Mesendoderm (in vitro differentiated cells): ENCODE measurements around the gene SLC1A2.

Source experiments
- DNase-seq: peaks from one replicate; pipeline ENCODE4 v3.0.0; 2013
- H2AK5ac ChIP-seq: 2 replicates; pipeline ENCODE4 v1.6.1; 2013; ENCODE audit warnings: low read length, inconsistent platforms
- H2BK120ac ChIP-seq: 2 replicates; pipeline ENCODE4 v1.6.1; 2013; ENCODE audit warnings: low read depth, mild to moderate bottlenecking, low read length, moderate library complexity, mixed read lengths
- H2BK15ac ChIP-seq: replicated peaks from 2 replicates; pipeline ENCODE4 v1.6.1; 2013; ENCODE audit warnings: low read depth, mild to moderate bottlenecking, moderate library complexity
- H2BK5ac ChIP-seq: 2 replicates; pipeline ENCODE4 v1.6.1; 2013; ENCODE audit warnings: low read length, inconsistent platforms
- H3K18ac ChIP-seq: 2 replicates; pipeline ENCODE4 v1.6.1; 2013; ENCODE audit warnings: mild to moderate bottlenecking, low read length, mixed read lengths
- H3K23ac ChIP-seq: one replicate; pipeline ENCODE4 v1.6.1; 2013; ENCODE audit warnings: low read length
- H3K27ac ChIP-seq: 2 replicates; pipeline ENCODE4 v1.5.1; 2013; ENCODE audit warnings: low read depth, mild to moderate bottlenecking, inconsistent platforms, low read length, moderate library complexity
- H3K27me3 ChIP-seq: 2 replicates; pipeline ENCODE4 v1.6.1; 2013; ENCODE audit warnings: low read length, control low read depth, mild to moderate bottlenecking, inconsistent platforms; ENCODE audit not compliant: insufficient read depth, poor library complexity
- H3K36me3 ChIP-seq: 2 replicates; pipeline ENCODE4 v1.6.1; 2013; ENCODE audit warnings: low read length, inconsistent platforms; ENCODE audit not compliant: control insufficient read depth, insufficient read depth
- H3K4ac ChIP-seq: one replicate; pipeline ENCODE4 v1.6.1; 2013; ENCODE audit warnings: low read depth, mild to moderate bottlenecking, low read length, moderate library complexity
- H3K4me1 ChIP-seq: 2 replicates; pipeline ENCODE4 v1.6.1; 2013; ENCODE audit warnings: low read depth, low read length, inconsistent platforms; ENCODE audit not compliant: control insufficient read depth
- H3K4me2 ChIP-seq: 2 replicates; pipeline ENCODE4 v1.6.1; 2013; ENCODE audit warnings: low read length
- H3K4me3 ChIP-seq: 2 replicates; pipeline ENCODE4 v1.5.1; 2013; ENCODE audit warnings: mild to moderate bottlenecking, low read length
- H3K56ac ChIP-seq: one replicate; pipeline ENCODE4 v1.6.1; 2013; ENCODE audit warnings: low read length
- H3K79me1 ChIP-seq: 2 replicates; pipeline ENCODE4 v1.6.1; 2013; ENCODE audit warnings: low read length, inconsistent platforms
- H3K79me2 ChIP-seq: 2 replicates; pipeline ENCODE4 v1.6.1; 2013; ENCODE audit warnings: mild to moderate bottlenecking, low read length; ENCODE audit not compliant: control insufficient read depth, insufficient read depth
- H3K9ac ChIP-seq: 2 replicates; pipeline ENCODE4 v1.6.1; 2013; ENCODE audit warnings: low read length, inconsistent platforms
- H4K5ac ChIP-seq: one replicate; pipeline ENCODE4 v1.6.1; 2013; ENCODE audit warnings: low read length
- H4K8ac ChIP-seq: one replicate; pipeline ENCODE4 v1.6.1; 2013; ENCODE audit warnings: low read depth, mild to moderate bottlenecking, control low read depth, low read length, moderate library complexity
- WGBS: extraction: QIAGEN DNeasy Blood & Tissue Kit; methylation state at CpG from one replicate; pipeline ENCODE4 v1.1.7; 2013; ENCODE audit warnings: low lambda C conversion rate, missing lambda C conversion rate; ENCODE audit not compliant: insufficient coverage; ENCODE audit errors: extremely low coverage; 5-methylcytosine and 5-hydroxymethylcytosine counted together

Gene SLC1A2

DNA sequence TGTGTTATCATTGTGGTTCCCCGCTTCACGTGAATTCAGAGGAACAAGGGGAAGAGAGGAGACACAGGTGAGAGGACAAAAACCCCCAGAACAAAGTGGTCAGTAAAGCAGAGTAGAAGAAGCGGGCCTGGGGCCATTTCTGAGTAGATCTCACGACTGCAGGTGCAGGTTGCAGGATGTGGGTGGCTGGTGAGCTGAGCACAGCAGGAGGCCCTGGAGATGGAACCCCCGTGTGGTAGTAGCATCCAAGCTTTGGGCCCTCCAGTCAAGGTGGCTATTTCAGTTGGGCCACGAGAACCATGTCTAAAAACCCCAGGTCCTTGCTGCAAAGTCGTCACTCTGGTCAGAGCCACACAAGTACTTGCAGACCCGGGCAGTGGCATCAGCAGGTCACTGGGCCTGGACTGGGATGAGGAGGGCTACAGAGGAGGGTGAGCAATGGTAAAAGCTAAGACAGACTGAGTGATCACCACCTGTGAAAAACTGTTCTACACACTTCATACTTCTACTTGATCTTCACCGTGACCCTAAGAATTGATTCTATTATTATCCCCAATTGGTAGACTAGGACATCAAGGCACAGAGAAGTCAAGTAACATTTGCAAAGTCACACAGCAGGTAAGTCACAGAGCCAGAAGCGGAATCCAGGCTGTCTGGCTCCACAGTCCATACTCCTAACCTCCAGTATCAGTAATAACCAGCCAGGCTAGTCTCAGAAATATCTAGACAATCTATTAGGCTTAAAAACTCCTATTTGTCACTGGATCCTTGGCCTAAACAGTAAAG, 43.8 kb downstream of the SLC1A2 start:
- H3K4me1 ChIP-seq: no peaks in the 10 kb centered on the region
- H2BK120ac ChIP-seq: no peak overlapping the region
- no peak overlapping the region for H3K56ac ChIP-seq
- no peak for DNase-seq
- WGBS: no CpG with 5 or more reads among the region's 10 CpGs
- H3K23ac ChIP-seq: no peak overlapping the region
- no peaks in the 10 kb centered on the region for H3K79me2 ChIP-seq
- H3K79me1 ChIP-seq: no peaks in the 10 kb centered on the region
- no peak overlapping the region for H4K5ac ChIP-seq
- no peaks in the 10 kb centered on the region for H3K36me3 ChIP-seq
- H2BK15ac ChIP-seq: no peak overlapping the region
- H3K18ac ChIP-seq: no peak overlapping the region
- H3K4ac ChIP-seq: no peak overlapping the region
- no peaks in the 10 kb centered on the region for H3K27me3 ChIP-seq
- no peak overlapping the region for H4K8ac ChIP-seq
- H3K4me2 ChIP-seq: no peak overlapping the region
- H2AK5ac ChIP-seq: no peak overlapping the region
- no peak overlapping the region for H3K4me3 ChIP-seq
- no peak overlapping the region for H3K9ac ChIP-seq
- no peak overlapping the region for H3K27ac ChIP-seq
- no peak overlapping the region for H2BK5ac ChIP-seq

DNA sequence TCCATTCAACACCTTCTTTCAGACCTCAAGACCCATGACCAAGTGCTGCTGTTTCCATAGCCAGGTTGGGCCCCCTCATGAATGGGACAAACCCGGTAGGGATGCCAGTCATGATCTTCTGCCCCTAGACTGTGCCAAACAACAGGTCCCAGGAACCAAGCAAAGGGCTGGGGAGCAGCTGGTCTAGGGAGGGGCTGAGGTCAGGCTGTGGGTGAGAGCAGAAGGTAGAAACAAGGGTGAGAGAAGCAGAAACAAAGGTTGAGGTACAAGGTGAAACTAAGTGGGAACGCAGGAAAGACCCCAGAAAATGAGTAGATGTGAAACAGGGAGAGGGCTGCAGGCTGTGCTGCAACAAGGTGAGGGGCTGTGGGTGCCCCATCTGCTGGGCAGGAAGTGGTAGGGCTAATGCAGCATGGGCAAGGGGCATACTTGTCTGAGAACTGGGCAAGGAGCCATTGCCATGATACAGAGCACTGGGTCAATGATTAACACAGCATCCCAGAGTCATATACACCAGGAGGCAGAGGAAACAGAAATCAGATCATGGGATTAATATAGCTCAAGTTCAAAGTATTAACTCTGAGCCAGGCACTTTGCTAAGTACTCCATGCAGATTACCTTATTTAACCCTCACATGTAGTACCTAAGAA, 45.9 kb downstream of the SLC1A2 start:
- WGBS: no CpG with 5 or more reads among the region's 2 CpGs

DNA sequence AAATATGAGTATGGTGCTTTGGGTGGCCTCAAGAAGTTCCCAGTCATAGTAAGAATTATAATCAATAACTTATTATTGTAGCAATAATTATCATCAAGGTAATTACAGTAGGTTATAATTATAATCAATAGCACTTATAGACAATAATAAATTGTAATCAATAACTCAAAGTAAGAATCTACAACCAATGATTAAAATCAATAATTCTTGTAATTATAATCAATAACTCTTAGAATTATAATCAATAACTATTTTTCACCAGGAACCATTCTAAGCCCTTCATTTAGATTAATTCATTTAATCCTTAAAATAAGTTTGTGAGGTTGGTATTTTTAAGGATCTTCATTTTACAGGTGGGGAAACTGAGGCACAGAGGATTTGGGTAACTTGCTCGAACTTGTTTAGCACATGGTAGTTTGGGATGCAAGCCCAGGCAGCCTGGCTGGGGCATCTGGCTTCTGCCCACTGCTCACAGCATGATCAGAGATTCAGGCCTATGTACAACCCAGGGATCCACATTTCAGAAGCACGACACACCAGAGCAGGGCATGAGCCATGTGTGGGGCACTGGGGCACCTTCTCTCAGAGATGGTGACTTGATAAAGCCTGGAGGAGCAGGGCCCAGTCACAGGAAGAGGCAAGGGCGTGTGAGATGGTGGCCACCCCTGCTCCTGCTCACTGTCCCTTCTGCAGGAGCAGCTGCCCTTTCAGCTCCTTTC, 46.6 kb downstream of the SLC1A2 start:
- DNase-seq: no peak
- H3K4me2 ChIP-seq: no peak overlapping the region
- H2BK15ac ChIP-seq: no peak overlapping the region
- H3K79me1 ChIP-seq: no peaks in the 10 kb centered on the region
- H3K79me2 ChIP-seq: no peaks in the 10 kb centered on the region
- H3K18ac ChIP-seq: no peak overlapping the region
- H3K4me1 ChIP-seq: no peaks in the 10 kb centered on the region
- H3K56ac ChIP-seq: no peak overlapping the region
- no peak overlapping the region for H3K9ac ChIP-seq
- H2BK5ac ChIP-seq: no peak overlapping the region
- no peak overlapping the region for H3K4me3 ChIP-seq
- no peaks in the 10 kb centered on the region for H3K27me3 ChIP-seq
- H2AK5ac ChIP-seq: no peak overlapping the region
- no peak overlapping the region for H4K8ac ChIP-seq
- no peaks in the 10 kb centered on the region for H3K36me3 ChIP-seq
- no peak overlapping the region for H3K23ac ChIP-seq
- no peak overlapping the region for H3K4ac ChIP-seq
- no peak overlapping the region for H2BK120ac ChIP-seq
- H3K27ac ChIP-seq: no peak overlapping the region
- WGBS: no CpG with 5 or more reads among the region's 3 CpGs
- no peak overlapping the region for H4K5ac ChIP-seq

More for the DNA sequence above, 45.9 kb downstream of the SLC1A2 start:
- H3K9ac ChIP-seq: no peak overlapping the region
- no peaks in the 10 kb centered on the region for H3K79me2 ChIP-seq
- no peaks in the 10 kb centered on the region for H3K27me3 ChIP-seq
- H2BK120ac ChIP-seq: no peak overlapping the region
- H3K4ac ChIP-seq: no peak overlapping the region
- no peak for DNase-seq
- H3K36me3 ChIP-seq: no peaks in the 10 kb centered on the region
- no peak overlapping the region for H3K4me3 ChIP-seq
- H3K4me2 ChIP-seq: no peak overlapping the region
- H2BK15ac ChIP-seq: no peak overlapping the region
- H3K4me1 ChIP-seq: no peaks in the 10 kb centered on the region
- no peak overlapping the region for H4K8ac ChIP-seq
- H2BK5ac ChIP-seq: no peak overlapping the region
- H2AK5ac ChIP-seq: no peak overlapping the region
- no peak overlapping the region for H3K56ac ChIP-seq
- H4K5ac ChIP-seq: no peak overlapping the region
- no peaks in the 10 kb centered on the region for H3K79me1 ChIP-seq
- no peak overlapping the region for H3K18ac ChIP-seq
- H3K23ac ChIP-seq: no peak overlapping the region
- no peak overlapping the region for H3K27ac ChIP-seq

DNA sequence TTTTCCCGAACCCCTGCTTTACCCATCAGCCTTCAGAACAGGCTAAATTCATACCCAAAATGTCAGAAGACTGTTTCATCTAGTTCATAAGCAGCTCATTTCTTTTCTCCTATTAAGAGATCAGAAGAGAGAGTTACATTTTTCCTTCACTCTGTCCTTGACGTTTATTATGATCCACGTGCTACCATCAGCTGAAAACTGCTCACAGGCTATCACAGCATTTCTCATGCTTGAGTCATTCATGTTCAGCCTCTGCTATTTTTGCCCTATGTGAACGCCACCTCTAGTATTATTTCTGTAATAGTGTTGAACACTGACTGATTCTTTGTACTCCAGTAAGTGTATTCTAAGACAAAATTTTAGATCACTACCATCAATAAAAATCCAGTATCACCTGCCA, 51.9 kb downstream of the SLC1A2 start:
- Histone ChIP-seq H3K23ac (no peak overlapping the region), H2BK120ac (no peak overlapping the region), H4K5ac (no peak overlapping the region), H3K4me2 (no peak overlapping the region), H2AK5ac (no peak overlapping the region), H3K79me1 (no peaks in the 10 kb centered on the region), H3K18ac (no peak overlapping the region), H3K27ac (no peak overlapping the region), H3K9ac (no peak overlapping the region), H4K8ac (no peak overlapping the region), H2BK5ac (no peak overlapping the region), H3K4me3 (no peak overlapping the region), H3K36me3 (no peaks in the 10 kb centered on the region), H3K4me1 (no peaks in the 10 kb centered on the region), H3K27me3 (no peaks in the 10 kb centered on the region), H2BK15ac (no peak overlapping the region), H3K4ac (no peak overlapping the region), H3K79me2 (no peaks in the 10 kb centered on the region), H3K56ac (no peak overlapping the region)
- WGBS: no CpG with 5 or more reads among the region's 4 CpGs
- no peak for DNase-seq

DNA sequence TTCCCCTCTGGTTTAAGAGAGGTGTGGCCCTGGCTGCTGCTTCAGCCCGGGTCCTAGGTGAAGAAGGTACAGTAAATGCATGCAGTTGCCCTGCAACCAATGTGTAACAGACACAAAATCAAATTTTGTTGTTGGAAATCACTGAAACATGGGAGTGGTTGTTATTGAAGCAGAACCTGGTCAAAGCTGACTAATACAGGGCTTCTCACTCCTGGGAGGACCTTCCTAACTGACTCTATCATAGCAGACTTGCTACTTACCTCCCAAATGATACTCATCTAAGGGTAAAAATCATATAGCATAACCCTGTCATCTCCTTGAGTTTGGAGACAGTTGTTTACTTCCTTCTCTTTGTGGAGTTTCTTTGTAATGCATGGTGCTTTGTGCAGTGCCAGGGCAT, 52.6 kb downstream of the SLC1A2 start:
- no peaks in the 10 kb centered on the region for H3K79me2 ChIP-seq
- H3K4me3 ChIP-seq: no peak overlapping the region
- H3K27ac ChIP-seq: no peak overlapping the region
- no peaks in the 10 kb centered on the region for H3K36me3 ChIP-seq
- H3K9ac ChIP-seq: no peak overlapping the region
- H4K8ac ChIP-seq: no peak overlapping the region
- WGBS: no CpG with 5 or more reads among the region's 1 CpG
- no peak overlapping the region for H2BK15ac ChIP-seq
- H3K4me1 ChIP-seq: no peaks in the 10 kb centered on the region
- no peak overlapping the region for H2BK120ac ChIP-seq
- no peak overlapping the region for H3K4me2 ChIP-seq
- H2AK5ac ChIP-seq: no peak overlapping the region
- no peak overlapping the region for H3K18ac ChIP-seq
- no peaks in the 10 kb centered on the region for H3K27me3 ChIP-seq
- no peak for DNase-seq
- no peak overlapping the region for H3K4ac ChIP-seq
- no peak overlapping the region for H2BK5ac ChIP-seq
- H3K56ac ChIP-seq: no peak overlapping the region
- no peaks in the 10 kb centered on the region for H3K79me1 ChIP-seq
- no peak overlapping the region for H4K5ac ChIP-seq
- no peak overlapping the region for H3K23ac ChIP-seq
